CD4-positive, alpha-beta T cell treated with Interleukin-17A for 4 hours (primary cell): ENCODE data around the gene SAMD11.
"Not testable (repeated sequence)": the region's sequence is repeated elsewhere in the genome, so short reads cannot be mapped to it uniquely, and the experiment has no call there.

ENCODE experiments used
- DNase-seq: peaks from one replicate; pipeline ENCODE4 v3.0.0-alpha.2; 2020; ENCODE audit warnings: mixed read lengths

Gene SAMD11

GRCh38 chr1:965526-966134 is 41.9 kb downstream of the SAMD11 start:
- no peak for DNase-seq

DNA sequence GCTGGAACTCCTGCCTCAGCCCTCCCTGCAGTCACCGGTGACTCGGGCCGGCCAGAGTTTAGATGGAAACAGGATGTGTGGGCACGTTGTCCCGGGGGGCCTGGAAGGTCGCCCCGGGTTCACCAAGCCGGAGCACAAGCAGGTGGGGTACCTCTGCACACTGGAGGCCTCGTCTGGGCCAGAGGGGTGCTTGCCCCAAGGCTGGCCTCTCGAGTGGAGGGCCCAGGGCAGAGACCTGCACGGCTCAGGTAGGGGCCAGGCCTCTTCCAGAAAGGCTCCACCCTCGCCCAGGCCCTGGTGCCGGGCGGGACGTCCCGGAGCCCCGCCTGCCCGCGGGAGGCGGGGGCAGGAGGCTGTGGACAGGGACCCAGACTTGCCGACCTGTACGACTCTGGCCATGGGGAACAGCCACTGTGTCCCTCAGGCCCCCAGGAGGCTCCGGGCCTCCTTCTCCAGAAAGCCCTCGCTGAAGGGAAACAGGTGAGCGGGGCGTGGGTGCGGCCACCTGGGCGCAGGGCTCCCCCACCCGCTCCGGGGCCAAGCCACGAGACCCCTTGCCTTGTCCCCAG is 42.5 kb downstream of the SAMD11 start, which contains the start of gene PLEKHN1:
TSS of gene PLEKHN1 (plus strand) at position 348 of the 569 bp plus-strand sequence. CDS start at position 398, 50 bp downstream.
- peak; percentile 60 for DNase-seq

DNA sequence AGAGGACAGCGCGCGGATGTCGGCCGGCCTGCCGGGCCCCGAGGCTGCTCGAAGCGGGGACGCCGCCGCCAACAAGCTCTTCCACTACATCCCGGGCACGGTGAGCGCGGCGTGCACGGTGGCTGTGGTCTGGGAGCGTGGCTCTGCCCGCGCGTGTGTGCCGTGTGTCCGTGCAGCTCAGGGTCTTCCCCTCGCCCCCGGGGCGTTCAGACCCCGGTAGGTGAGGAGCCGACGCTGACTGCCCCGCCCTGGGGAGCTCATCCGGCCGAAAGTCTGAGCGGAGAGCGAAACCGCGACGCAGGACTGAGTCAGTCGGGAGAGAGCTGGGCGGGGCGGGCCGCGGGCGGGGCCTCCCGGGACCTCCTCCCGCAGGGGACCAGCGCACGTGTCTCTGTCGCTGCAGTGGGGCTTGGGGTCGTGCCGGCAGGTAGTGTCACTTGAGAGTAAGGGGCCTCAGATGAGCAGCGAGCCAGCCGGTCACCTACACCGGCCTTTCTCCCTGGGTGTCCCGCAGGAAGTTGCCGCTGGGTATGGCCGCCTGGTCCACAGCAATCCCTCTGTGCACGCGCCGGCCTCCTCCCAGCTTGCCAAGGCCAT is 43.1 kb downstream of the SAMD11 start:
- peak; percentile 95 for DNase-seq

- DNase-seq: no peak
These were observed 44.0 kb downstream of the SAMD11 start for GRCh38 chr1:967466-968343.

DNA sequence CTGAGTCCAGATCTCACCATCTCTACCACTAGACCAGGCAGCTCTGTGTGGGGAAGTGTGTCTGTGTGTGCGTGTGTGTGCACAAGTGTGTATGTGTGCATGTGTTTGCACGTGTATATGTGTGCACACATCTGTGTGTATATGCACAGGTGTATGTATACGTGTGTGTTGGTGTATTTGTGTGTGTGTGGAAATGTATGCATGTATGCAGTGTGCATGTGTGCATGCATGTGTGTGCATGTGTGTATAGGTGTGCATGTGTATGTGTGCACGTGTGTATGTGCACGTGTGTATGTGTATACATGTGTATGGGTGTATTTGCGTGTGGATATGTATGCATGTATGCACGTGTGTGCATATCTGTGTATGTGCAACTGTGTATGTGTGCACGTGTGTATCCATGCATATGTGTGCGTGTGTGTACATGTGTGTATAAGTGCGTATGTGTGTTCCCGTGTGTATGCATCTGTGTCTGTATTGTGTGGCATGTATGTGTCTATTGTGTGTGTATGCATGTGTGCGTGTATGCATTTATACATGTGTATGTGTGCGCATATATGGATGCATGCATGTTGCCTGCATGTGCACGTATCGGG is 45.6 kb downstream of the SAMD11 start:
- DNase-seq: no peak

- no peak for DNase-seq
These were observed 46.7 kb downstream of the SAMD11 start for GRCh38 chr1:970242-970972.

GRCh38 chr1:970973-971730 is 47.4 kb downstream of the SAMD11 start:
- no peak for DNase-seq

DNA sequence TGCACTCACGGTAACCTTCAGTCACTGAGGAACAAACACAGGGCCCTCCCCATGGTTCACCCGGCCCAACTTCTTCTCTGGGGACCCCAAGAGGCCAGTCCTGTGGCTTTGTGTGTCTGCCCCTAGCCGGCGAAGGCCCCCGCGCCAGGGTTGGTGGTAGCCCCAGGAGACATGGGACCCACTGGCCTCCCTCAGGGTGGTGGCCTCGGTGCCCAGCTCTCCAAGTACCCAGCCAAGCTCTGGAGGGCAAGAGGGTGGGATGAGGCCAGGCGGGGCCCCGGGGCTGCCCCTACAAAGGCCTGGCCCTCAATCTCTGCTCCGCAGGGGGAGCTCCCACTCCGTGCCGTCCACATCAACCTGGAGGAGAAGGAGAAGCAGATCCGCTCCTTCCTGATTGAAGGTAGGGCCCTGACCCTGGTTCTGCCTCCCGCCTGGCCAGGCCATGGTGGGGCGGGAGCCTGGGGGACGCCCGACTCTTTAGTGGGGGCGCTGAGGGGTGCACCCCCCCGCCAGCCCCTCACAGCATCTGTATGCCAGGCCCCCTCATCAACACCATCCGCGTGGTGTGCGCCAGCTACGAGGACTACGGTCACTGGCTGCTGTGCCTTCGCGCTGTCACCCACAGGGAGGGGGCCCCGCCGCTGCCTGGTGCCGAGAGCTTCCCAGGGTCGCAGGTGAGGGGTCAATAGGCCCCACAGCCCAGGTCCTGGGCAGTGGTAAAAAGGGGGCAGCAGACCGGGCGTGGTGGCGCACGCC is 48.2 kb downstream of the SAMD11 start:
- no peak for DNase-seq

GRCh38 chr1:972726-973458 is 49.2 kb downstream of the SAMD11 start:
- no peak for DNase-seq

DNA sequence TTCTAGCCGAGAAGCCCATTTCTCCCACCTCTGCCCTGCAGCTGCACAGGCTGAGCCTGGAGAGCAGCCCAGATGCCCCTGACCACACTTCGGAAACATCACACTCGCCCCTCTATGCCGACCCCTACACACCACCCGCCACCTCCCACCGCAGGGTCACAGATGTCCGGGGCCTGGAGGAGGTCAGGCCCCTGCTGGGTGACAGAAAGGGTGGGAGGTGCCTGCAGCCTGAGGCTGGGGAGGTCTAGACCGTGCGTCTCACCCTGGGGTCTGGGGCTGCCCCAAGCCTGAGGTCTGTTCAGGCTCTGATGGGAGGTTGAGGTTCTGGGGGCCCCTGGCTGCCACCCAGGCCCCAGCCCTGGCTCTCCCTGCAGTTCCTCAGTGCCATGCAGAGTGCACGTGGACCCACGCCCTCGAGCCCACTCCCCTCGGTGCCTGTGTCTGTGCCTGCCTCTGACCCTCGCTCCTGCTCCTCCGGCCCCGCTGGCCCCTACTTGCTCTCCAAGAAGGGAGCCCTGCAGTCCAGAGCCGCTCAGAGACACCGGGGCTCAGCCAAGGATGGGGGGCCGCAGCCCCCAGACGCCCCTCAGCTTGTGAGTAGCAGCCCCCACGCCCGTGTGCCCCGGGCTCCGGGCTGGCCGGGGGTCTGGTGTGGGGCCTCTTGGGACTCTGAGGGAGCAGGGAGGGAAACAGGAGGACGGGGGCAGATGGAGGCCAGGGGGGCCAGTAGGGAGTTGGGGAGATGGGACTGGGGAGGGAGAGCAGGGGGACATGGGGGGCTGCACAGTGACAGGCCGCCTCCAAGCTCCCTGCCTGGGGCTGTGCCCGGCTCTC is 50.0 kb downstream of the SAMD11 start:
- no peak for DNase-seq

DNA sequence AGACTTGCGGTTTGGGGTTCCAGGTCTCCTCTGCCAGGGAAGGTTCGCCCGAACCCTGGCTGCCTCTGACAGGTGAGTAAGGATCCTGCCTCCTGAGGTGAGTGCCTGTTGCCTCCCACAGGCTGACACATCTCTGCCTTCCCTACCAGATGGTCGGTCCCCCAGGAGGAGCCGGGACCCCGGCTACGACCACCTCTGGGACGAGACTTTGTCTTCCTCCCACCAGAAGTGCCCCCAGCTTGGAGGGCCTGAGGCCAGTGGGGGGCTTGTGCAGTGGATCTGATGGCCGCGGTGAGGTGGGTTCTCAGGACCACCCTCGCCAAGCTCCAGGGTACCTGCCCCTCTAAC is 50.5 kb downstream of the SAMD11 start:
- no peak for DNase-seq

DNA sequence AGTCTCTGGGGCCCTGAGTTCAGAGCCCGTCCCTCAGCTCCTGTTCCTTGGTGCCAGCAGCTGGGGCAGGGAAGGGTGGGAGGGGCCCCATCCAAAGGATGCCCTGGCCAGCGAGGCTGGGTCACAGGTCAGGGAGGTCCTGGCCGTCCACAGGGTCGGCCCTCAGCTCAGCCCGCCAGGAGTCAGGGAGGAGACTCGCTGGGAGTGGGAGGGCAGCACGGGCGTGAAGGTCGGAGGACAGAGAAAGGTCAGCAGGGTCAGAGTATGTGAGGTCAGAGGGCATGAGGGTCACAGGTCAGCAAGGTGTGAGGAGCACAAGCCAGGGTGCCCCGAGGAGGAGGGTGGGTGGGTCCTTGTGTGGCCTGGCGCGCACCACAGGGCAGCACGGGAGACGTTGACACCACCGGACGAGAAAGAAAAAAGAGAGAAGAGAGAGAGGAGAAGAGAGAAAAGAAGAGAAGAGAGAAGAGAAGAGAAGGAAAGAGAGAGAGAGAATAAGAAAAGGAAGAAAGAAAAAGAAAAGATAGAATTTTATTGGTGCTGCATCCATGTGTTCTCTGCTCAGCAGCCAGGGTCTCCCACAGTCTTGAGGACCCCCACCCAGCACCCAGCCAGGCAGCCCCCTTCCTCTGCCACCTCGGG is 51.1 kb downstream of the SAMD11 start:
- DNase-seq: no peak

DNA sequence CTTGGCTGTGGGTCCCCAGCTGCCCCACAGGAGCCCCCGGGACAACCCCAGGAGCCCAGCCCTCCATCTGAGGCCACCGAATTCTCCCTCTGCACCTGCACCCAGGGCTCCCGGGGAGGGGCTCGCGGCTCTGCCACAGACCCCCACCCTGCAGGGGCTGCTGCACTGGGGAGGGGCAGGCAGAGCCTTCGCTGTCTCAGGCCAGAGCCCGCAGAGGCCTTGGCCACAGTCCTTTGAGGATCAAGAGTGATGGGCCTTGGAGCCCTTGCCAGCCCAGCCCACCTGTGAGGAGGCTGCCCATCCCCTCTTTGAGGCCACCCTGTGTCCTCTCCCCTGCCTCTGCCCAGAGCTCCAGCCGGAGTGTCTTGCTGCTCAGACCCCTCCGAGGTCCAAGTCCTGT is 51.6 kb downstream of the SAMD11 start:
- no peak for DNase-seq

DNA sequence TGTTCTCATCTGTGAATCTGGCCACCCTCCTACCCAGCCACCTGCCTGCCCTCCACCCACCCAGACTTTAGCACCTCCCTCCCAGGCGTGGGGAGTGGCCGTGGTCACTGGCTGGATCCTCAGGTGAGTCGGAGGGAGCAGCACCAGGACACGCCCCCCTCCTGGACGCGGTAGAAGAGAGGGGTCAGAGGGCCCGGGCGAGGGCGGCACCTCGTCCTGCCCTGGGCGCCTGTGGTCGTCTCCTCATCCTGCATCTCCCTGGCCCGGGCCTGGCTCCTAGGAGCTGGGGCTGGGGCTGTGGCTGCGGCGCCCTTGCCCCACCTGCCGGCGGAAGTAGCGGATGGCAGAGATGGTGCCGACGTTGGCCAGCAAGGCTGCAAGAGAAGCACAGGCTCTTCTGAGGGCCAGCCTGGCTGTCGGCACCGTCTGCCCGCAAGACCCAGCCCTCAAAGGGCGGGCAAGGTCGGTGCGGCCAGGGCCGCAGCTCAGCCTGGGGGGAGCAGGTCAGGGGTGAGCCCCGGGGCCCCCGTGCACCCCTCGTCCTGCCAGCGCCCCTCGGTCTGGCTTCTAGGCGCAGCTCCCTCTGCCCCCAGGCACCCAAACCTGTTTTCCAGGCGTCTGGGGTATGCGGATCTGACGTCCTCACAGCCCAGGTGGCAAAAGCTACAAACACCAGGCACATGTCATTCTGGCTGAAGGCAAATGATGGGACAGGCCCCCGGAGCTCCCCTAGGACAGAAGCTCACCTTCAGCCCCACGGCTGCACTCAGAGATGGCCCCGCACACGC is 52.4 kb downstream of the SAMD11 start:
- peak; percentile 75 for DNase-seq

GRCh38 chr1:976791-977190 is 53.1 kb downstream of the SAMD11 start:
- DNase-seq: not testable (repeated sequence)

DNA sequence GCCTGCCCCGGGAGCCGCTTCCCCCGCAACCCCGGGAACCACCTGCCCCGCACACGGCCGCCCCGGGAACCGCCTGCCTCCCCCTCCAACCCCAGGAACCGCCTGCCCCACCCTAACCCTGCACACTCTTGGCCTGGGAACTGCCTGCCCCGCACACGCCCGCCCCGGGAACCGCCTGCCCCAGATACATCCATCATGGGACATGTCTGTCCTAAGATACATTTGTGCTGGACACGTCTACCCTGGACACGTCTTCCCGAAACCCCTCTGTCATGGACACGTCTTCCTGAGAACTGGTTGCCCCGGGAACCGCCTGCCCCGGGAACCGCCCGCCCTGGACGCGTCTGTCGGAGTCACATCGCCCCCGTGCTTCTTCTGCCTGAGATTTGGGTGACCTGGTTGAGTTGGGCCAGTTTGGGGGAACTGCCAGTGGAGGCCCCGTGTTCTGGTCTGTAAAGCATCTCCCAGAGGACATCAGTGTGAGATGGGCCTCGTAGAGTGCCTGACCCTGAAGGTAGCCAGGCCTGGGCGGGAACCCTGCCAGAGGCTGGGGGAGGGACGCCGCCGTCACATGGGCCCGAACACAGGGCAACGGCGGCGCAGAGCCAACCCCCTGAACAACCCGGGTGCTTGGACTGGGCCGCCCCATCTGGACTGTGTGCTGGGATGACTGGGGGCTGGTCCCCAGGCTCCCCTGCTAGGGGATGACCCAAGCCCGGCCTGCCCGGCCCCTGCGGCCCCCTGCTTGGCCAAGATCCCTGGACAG is 54.5 kb downstream of the SAMD11 start:
- DNase-seq: no peak
